Progenitor cell of endocrine pancreas (in vitro differentiated cells): ENCODE data around the gene POLR1H. TPM values are rescaled to one million over a fixed set of nuclear protein-coding genes. Genes with fewer than 3 reads are reported as not detected.

Experiments
- DNase-seq: peaks from one replicate; pipeline ENCODE4 v3.0.0; 2021; ENCODE audit warnings: low spot score; ENCODE audit not compliant: unreplicated experiment
- H3K27ac Mint-ChIP-seq: 2 replicates; pipeline ENCODE4 v1.8.0; 2021; ENCODE audit warnings: mild to moderate bottlenecking, moderate library complexity, mixed read lengths
- H3K27me3 Mint-ChIP-seq: 2 replicates; pipeline ENCODE4 v1.8.0; 2021; ENCODE audit warnings: mixed read lengths
- H3K36me3 Mint-ChIP-seq: 2 replicates; pipeline ENCODE4 v1.8.0; 2022; ENCODE audit warnings: mixed read lengths; ENCODE audit not compliant: insufficient read depth
- H3K4me1 Mint-ChIP-seq: 2 replicates; pipeline ENCODE4 v1.8.0; 2021; ENCODE audit warnings: low read depth, mixed read lengths
- H3K4me3 Mint-ChIP-seq: 2 replicates; pipeline ENCODE4 v1.8.0; 2021; ENCODE audit warnings: low read depth, mild to moderate bottlenecking, moderate library complexity, mixed read lengths
- H3K9me3 Mint-ChIP-seq: 2 replicates; pipeline ENCODE4 v1.8.0; 2021; ENCODE audit warnings: low read depth, mixed read lengths
- CTCF ChIP-seq: fragments of 200-600 bp; sonication (generic); IDR thresholded peaks from one replicate; pipeline ENCODE4 v1.5.0; 2021; ENCODE audit warnings: antibody characterized with exemption, mild to moderate bottlenecking; ENCODE audit not compliant: unreplicated experiment
- total RNA-seq: library from RNA; stranded (reverse); gene quantifications from 2 replicates; pipeline ENCODE4 v1.2.1, GENCODE V29; 2021

The POLR1H gene
- total RNA-seq, 1 donor from 2014 or later = 27.3 TPM

GRCh38 chr6:30067460-30068139, 6.5 kb downstream of the POLR1H start:
- Mint-ChIP-seq H3K9me3 (no peaks in the 10 kb centered on the region), H3K36me3 (peaks cover 29% of the 10 kb centered on the region), H3K4me3 (peak overlapping the region; percentile 87), H3K4me1 (peaks cover 23% of the 10 kb centered on the region), H3K27ac (peak overlapping the region; percentile 96), H3K27me3 (peaks cover 35% of the 10 kb centered on the region)
- no peak for DNase-seq
- TF ChIP-seq CTCF = no peak

- Mint-ChIP-seq H3K36me3 (peaks cover 29% of the 10 kb centered on the region), H3K27ac (no peak overlapping the region), H3K27me3 (peaks cover 70% of the 10 kb centered on the region), H3K9me3 (no peaks in the 10 kb centered on the region), H3K4me3 (peak overlapping the region; percentile 15), H3K4me1 (peaks cover 24% of the 10 kb centered on the region)
- no peak for DNase-seq
- TF ChIP-seq CTCF = peak; percentile 44
These were observed 10.2 kb downstream of the POLR1H start for GRCh38 chr6:30071081-30071818.

GRCh38 chr6:30071858-30072257, 10.8 kb downstream of the POLR1H start:
- peak overlapping the region; percentile 15 for H3K4me3 Mint-ChIP-seq
- peaks cover 22% of the 10 kb centered on the region for H3K4me1 Mint-ChIP-seq
- no peak for DNase-seq
- peaks cover 76% of the 10 kb centered on the region for H3K27me3 Mint-ChIP-seq
- H3K27ac Mint-ChIP-seq = no peak overlapping the region
- TF ChIP-seq CTCF = no peak
- H3K9me3 Mint-ChIP-seq = no peaks in the 10 kb centered on the region
- H3K36me3 Mint-ChIP-seq = peaks cover 29% of the 10 kb centered on the region

GRCh38 chr6:30073489-30074235, 12.6 kb downstream of the POLR1H start:
- H3K27ac Mint-ChIP-seq = no peak overlapping the region
- peaks cover 89% of the 10 kb centered on the region for H3K27me3 Mint-ChIP-seq

More at GRCh38 chr6:30073489-30074235, 12.6 kb downstream of the POLR1H start:
- DNase-seq = no peak
- no peak for TF ChIP-seq CTCF
- Mint-ChIP-seq H3K4me3 (no peak overlapping the region), H3K36me3 (peaks cover 26% of the 10 kb centered on the region), H3K9me3 (no peaks in the 10 kb centered on the region), H3K4me1 (peaks cover 14% of the 10 kb centered on the region)
